Middle frontal gyrus (tissue), 1 donor: ENCODE data around the gene MOB2.

Experiments
- DNase-seq: peaks from one replicate; pipeline ENCODE4 v3.0.0-alpha.2; 2015; ENCODE audit warnings: low spot score; ENCODE audit errors: extremely low spot score

The MOB2 gene

GRCh38 chr11:1472180-1473005 lies 14.2 kb downstream of the MOB2 start:
- no peak for DNase-seq

- DNase-seq = no peak
Observed at GRCh38 chr11:1471736-1472135, 14.8 kb downstream of the MOB2 start.

GRCh38 chr11:1470681-1471611 lies 15.6 kb downstream of the MOB2 start:
- no peak for DNase-seq

- DNase-seq = no peak
Observed at GRCh38 chr11:1469911-1470680, 16.5 kb downstream of the MOB2 start.

GRCh38 chr11:1469287-1469910 lies 17.2 kb downstream of the MOB2 start:
- no peak for DNase-seq

GRCh38 chr11:1468473-1469066 lies 18.0 kb downstream of the MOB2 start:
- DNase-seq = no peak

GRCh38 chr11:1468002-1468401 lies 18.6 kb downstream of the MOB2 start:
- DNase-seq = no peak

- no peak for DNase-seq
Observed at GRCh38 chr11:1467270-1467669, 19.3 kb downstream of the MOB2 start.

- no peak for DNase-seq
Observed at GRCh38 chr11:1466784-1467183, 19.8 kb downstream of the MOB2 start.

- DNase-seq = no peak
Observed at GRCh38 chr11:1463056-1463455, 23.5 kb downstream of the MOB2 start.

GRCh38 chr11:1462698-1462975 lies 23.9 kb downstream of the MOB2 start:
- DNase-seq = no peak

- DNase-seq = no peak
Observed at GRCh38 chr11:1461826-1462697, 24.5 kb downstream of the MOB2 start.

GRCh38 chr11:1460986-1461825 lies 25.4 kb downstream of the MOB2 start:
- no peak for DNase-seq

- DNase-seq = peak; percentile 39
Observed at GRCh38 chr11:1460396-1460985, 26.1 kb downstream of the MOB2 start.

- DNase-seq = no peak
Observed at GRCh38 chr11:1459764-1460395, 26.7 kb downstream of the MOB2 start.

GRCh38 chr11:1459219-1459575 lies 27.4 kb downstream of the MOB2 start:
- DNase-seq = no peak

- no peak for DNase-seq
Observed at GRCh38 chr11:1458340-1459218, 28.0 kb downstream of the MOB2 start.
